Measurements from ENCODE around the gene ABLIM1.
"Not testable (repeated sequence)": the region's sequence is repeated elsewhere in the genome, so short reads cannot be mapped to it uniquely, and the experiment has no call there.

ABLIM1 gene

GRCh38 chr10:114658175-114658574 is at the start of gene ABLIM1:
Gene ABLIM1, minus strand, starts transcription at chr10:114658275. Its CDS starts 75 bp downstream, at chr10:114658200.
- no peak for DNase-seq

- DNase-seq: no peak
These were observed 48.5 kb upstream of the ABLIM1 start for GRCh38 chr10:114706458-114707055.

GRCh38 chr10:114704679-114705078 is 46.6 kb upstream of the ABLIM1 start:
- no peak for DNase-seq

- DNase-seq: no peak
These were observed 45.5 kb upstream of the ABLIM1 start for GRCh38 chr10:114703377-114704107.

GRCh38 chr10:114698271-114699061 is 40.4 kb upstream of the ABLIM1 start:
- no peak for DNase-seq

GRCh38 chr10:114697061-114697598 is 39.1 kb upstream of the ABLIM1 start:
- DNase-seq: no peak

GRCh38 chr10:114696301-114696700 is 38.2 kb upstream of the ABLIM1 start:
- not testable (repeated sequence) for DNase-seq

- DNase-seq: no peak
These were observed 36.7 kb upstream of the ABLIM1 start for GRCh38 chr10:114694752-114695151.

- no peak for DNase-seq
These were observed 36.0 kb upstream of the ABLIM1 start for GRCh38 chr10:114694062-114694461.

- DNase-seq: no peak
These were observed 33.4 kb upstream of the ABLIM1 start for GRCh38 chr10:114691442-114691941.

- no peak for DNase-seq
These were observed 30.7 kb upstream of the ABLIM1 start for GRCh38 chr10:114688786-114689185.

GRCh38 chr10:114687459-114687858 is 29.4 kb upstream of the ABLIM1 start:
- no peak for DNase-seq

GRCh38 chr10:114686013-114686412 is 27.9 kb upstream of the ABLIM1 start:
- DNase-seq: no peak

GRCh38 chr10:114685456-114685855 is 27.4 kb upstream of the ABLIM1 start:
- DNase-seq: no peak

GRCh38 chr10:114684822-114685209 is 26.7 kb upstream of the ABLIM1 start:
- no peak for DNase-seq

GRCh38 chr10:114684084-114684821 is 26.2 kb upstream of the ABLIM1 start:
- no peak for DNase-seq

- no peak for DNase-seq
These were observed 25.5 kb upstream of the ABLIM1 start for GRCh38 chr10:114683593-114683992.

- no peak for DNase-seq
These were observed 25.1 kb upstream of the ABLIM1 start for GRCh38 chr10:114683162-114683561.

- no peak for DNase-seq
These were observed 24.5 kb upstream of the ABLIM1 start for GRCh38 chr10:114682532-114682931.

- DNase-seq: no peak
These were observed 24.0 kb upstream of the ABLIM1 start for GRCh38 chr10:114682121-114682520.

GRCh38 chr10:114681542-114681941 is 23.5 kb upstream of the ABLIM1 start:
- DNase-seq: no peak

- DNase-seq: no peak
These were observed 22.6 kb upstream of the ABLIM1 start for GRCh38 chr10:114680543-114681117.
